ENCODE data around the gene ANKFN1. TPM values are rescaled to one million over a fixed set of nuclear protein-coding genes. Genes with fewer than 3 reads are reported as not detected.

The ANKFN1 gene
- total and polyA plus RNA-seq, 3 donors from 2014 or later: 3.7 to 11.4 (median 5.1) TPM

DNA sequence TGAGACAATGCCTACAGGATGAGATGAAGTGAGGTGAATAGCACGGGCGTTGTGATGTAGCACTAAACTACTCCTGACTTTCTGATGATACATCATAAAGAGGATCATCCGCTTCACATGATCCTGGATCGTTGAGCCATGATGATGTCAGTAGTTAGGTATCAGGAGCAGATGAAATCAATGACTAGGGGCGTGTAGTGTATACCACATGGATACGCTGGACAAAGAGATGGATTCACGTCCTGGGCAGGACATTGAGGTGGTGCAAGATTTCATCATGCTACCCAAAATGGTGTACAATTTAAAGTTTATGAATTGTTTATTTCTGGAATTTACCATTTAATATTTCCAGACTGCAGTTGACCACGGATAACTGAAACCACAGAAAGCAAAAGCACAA lies 156.6 kb downstream of the ANKFN1 start:
- H3K9me3 ChIP-seq: no peaks in the 10 kb centered on the region
- H3K27me3 ChIP-seq: no peaks in the 10 kb centered on the region
- intact Hi-C loops (cut with DNase I; ENCODE audit: low total_unique reads): no loop called here
- 67 to 87% methylated on average over 8 of the region's 8 CpGs for WGBS, 2 donors
- no peak for DNase-seq
- H3K36me3 ChIP-seq (ENCODE audit: low read depth, missing control alignments): no peaks in the 10 kb centered on the region
- no peak overlapping the region for H3K4me3 ChIP-seq
- H3K27ac ChIP-seq: no peak overlapping the region
- H3K4me1 ChIP-seq: no peaks in the 10 kb centered on the region
- TF ChIP-seq, protein P1, sequence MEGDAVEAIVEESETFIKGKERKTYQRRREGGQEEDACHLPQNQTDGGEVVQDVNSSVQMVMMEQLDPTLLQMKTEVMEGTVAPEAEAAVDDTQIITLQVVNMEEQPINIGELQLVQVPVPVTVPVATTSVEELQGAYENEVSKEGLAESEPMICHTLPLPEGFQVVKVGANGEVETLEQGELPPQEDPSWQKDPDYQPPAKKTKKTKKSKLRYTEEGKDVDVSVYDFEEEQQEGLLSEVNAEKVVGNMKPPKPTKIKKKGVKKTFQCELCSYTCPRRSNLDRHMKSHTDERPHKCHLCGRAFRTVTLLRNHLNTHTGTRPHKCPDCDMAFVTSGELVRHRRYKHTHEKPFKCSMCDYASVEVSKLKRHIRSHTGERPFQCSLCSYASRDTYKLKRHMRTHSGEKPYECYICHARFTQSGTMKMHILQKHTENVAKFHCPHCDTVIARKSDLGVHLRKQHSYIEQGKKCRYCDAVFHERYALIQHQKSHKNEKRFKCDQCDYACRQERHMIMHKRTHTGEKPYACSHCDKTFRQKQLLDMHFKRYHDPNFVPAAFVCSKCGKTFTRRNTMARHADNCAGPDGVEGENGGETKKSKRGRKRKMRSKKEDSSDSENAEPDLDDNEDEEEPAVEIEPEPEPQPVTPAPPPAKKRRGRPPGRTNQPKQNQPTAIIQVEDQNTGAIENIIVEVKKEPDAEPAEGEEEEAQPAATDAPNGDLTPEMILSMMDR (IDR thresholded peaks at IDR 0.05): no peak
- no peak for TF ChIP-seq POLR2A (IDR thresholded peaks at IDR 0.05)

DNA sequence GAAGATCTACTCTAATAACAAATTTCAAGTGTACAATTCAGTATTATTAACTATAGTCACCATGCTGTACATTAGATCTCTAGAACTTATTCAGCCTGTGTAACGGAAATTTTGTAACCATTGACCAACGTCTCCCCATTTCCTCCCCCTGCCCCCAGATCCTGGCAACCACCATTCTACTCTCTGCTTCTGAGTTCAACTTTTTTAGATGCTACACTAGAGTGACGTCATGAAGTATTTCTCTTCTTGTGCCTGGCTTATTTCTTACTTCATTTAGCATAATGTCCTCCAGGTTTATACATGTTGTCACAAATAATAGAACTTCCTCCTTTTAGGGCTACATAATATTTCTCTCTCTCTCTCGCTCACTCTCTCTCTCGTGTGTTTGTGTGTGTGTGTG lies 157.5 kb downstream of the ANKFN1 start:
- Histone ChIP-seq H3K27ac (no peak overlapping the region), H3K4me3 (no peak overlapping the region), H3K36me3 (ENCODE audit: low read depth, missing control alignments) (no peaks in the 10 kb centered on the region), H3K27me3 (no peaks in the 10 kb centered on the region), H3K4me1 (no peaks in the 10 kb centered on the region), H3K9me3 (no peaks in the 10 kb centered on the region)
- 70 to 80% methylated on average over 5 of the region's 5 CpGs for WGBS, 2 donors
- intact Hi-C loops (cut with DNase I; ENCODE audit: low total_unique reads): no loop called here
- TF ChIP-seq, protein P1 (IDR thresholded peaks at IDR 0.05): no peak
- TF ChIP-seq POLR2A (IDR thresholded peaks at IDR 0.05): no peak
- no peak for DNase-seq

DNA sequence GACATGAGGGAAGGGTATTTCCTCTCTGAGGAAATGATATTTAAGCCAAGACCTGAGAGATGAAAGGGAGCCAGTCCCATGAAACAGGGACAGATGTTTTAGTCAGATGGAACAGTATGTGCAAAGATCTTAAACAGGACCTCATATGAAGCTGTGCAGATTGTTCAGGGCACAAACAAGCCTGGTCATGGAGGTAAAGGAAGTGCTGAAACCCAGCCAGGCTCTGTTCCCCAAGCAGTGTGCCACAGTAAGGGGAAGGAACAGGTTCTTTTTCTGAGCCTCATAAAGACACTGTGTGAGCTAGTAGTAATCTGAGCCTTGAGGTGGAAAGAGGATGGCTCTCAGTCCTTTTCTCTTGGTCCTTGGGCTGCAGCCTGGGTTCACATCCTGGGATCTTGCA lies 159.9 kb downstream of the ANKFN1 start:
- H3K9me3 ChIP-seq: no peaks in the 10 kb centered on the region
- DNase-seq: no peak
- no peak for TF ChIP-seq POLR2A (IDR thresholded peaks at IDR 0.05)
- TF ChIP-seq, protein P1 (IDR thresholded peaks at IDR 0.05): no peak
- H3K4me1 ChIP-seq: no peaks in the 10 kb centered on the region
- H3K27me3 ChIP-seq: no peaks in the 10 kb centered on the region
- H3K4me3 ChIP-seq: no peak overlapping the region
- no peaks in the 10 kb centered on the region for H3K36me3 ChIP-seq (ENCODE audit: low read depth, missing control alignments)
- H3K27ac ChIP-seq: no peak overlapping the region
- intact Hi-C loops (cut with DNase I; ENCODE audit: low total_unique reads): no loop called here

DNA sequence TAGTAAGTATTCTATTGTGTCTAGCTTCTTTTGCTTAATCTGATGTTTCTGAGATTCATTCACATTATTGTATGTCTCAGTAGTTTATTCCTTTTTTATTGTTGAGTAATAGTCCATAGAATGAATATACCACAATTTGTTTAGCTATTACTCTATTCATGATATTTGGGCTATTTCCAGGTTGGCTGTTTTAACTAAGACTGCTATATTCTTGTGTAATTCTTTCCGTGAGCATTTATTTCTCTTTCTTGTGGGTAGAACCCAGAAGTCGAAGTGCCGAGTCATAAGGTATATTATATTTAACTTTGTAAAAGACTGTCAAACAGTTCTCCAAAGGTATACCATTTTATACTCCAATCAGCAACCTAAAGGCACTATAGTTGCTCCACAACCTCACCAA lies 160.8 kb downstream of the ANKFN1 start:
- no peaks in the 10 kb centered on the region for H3K9me3 ChIP-seq
- no peaks in the 10 kb centered on the region for H3K36me3 ChIP-seq (ENCODE audit: low read depth, missing control alignments)
- H3K27me3 ChIP-seq: no peaks in the 10 kb centered on the region
- intact Hi-C loops (cut with DNase I; ENCODE audit: low total_unique reads): no loop called here
- no peaks in the 10 kb centered on the region for H3K4me1 ChIP-seq
- no peak overlapping the region for H3K4me3 ChIP-seq
- no peak overlapping the region for H3K27ac ChIP-seq
- no peak for DNase-seq
- TF ChIP-seq, protein P1 (IDR thresholded peaks at IDR 0.05): no peak
- no peak for TF ChIP-seq POLR2A (IDR thresholded peaks at IDR 0.05)
- 69 to 73% methylated on average over 3 of the region's 3 CpGs for WGBS, 2 donors

DNA sequence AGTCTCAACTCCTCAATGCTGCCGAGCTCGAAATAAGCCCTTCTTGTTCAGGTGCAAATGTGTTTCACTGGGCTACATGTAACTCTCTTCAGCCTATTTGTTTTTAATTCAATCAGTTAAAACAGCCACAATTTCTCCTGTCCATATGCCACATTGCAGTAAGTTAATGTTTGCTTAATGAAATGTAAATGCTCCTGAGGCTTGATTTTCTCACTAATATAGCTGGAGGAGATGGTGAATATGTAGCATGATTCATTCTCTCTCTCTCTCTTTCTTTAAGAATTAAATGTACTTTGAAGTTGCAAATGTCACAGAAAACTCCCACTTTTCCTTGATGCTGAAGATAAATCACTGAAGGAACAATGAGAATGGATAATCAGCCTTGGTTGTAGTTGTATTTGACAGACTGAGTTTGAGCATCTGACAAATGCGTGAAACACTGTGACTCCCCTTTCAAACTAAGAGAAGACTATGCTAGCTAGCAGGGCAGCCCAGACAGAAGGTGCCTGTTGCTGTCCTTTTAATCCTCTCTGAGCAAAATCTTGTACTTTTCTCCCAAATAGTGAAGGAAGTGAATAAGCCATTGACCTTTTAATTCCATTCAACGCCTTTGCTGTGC lies 161.8 kb downstream of the ANKFN1 start:
- no peaks in the 10 kb centered on the region for H3K36me3 ChIP-seq (ENCODE audit: low read depth, missing control alignments)
- H3K4me3 ChIP-seq: no peak overlapping the region
- no peaks in the 10 kb centered on the region for H3K27me3 ChIP-seq
- 75% methylated on average over 4 of the region's 4 CpGs for WGBS, 2 donors
- no peaks in the 10 kb centered on the region for H3K4me1 ChIP-seq
- no peak for TF ChIP-seq POLR2A (IDR thresholded peaks at IDR 0.05)
- TF ChIP-seq, protein P1 (IDR thresholded peaks at IDR 0.05): no peak
- DNase-seq: no peak
- H3K27ac ChIP-seq: no peak overlapping the region
- H3K9me3 ChIP-seq: no peaks in the 10 kb centered on the region
- intact Hi-C loops (cut with DNase I; ENCODE audit: low total_unique reads): no loop called here
